GM21737 (cell line): Measurements from ENCODE around the gene UBXN1.
"Not testable (repeated sequence)": the region's sequence is repeated elsewhere in the genome, so short reads cannot be mapped to it uniquely, and the experiment has no call there.

Experiments
- ATAC-seq: cut with Tn5 transposase; IDR thresholded peaks from one replicate; pipeline ENCODE4 v1.9.1; 2021; ENCODE audit warnings: mild to moderate bottlenecking, moderate library complexity; ENCODE audit not compliant: unreplicated experiment

UBXN1 gene

GRCh38 chr11:62676698-62677097 is 2.2 kb downstream of the UBXN1 start:
- ATAC-seq: no peak

DNA sequence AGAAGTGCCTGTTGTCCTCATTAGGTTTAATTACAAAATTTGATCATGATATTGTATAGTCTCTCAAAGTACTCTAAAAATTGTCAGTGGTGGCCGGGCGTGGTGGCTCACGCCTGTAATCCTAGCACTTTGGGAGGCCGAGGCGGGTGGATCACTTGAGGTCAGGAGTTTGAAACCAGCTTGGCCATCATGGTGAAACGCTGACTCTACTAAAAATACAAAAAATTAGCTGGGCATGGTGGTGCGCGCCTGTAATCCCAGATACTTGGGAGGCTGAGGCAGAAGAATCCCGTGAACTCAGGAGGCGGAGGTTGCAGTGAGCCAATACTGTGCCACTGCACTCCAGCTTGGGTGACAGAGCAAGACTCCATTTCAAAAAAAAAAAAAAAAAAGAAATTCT is 3.5 kb downstream of the UBXN1 start:
- ATAC-seq: not testable (repeated sequence)

DNA sequence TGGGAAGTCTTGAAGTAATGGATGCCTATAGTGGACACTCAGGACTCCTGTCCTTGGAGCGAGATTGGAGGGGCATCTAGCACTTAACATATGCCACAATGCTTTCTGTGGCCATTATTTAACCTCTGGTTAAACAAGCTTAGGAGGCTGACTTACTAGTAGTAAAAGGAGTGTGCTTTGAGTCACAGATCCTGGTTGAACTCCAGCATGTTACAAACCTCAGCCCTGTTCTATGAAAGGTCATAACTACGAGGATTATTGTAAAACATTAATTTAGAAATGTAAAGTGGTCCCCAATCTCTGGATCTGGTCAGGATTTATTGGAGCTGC is 5.7 kb downstream of the UBXN1 start:
- no peak for ATAC-seq

GRCh38 chr11:62671608-62672389 is 7.1 kb downstream of the UBXN1 start, which contains the start of the genes LBHD1 and UQCC3:
LBHD1 (minus strand) TSS chr11:62672267; CDS start chr11:62670031, 2,236 bp downstream.
UQCC3 (plus strand) TSS chr11:62671673; CDS start chr11:62671746, 73 bp downstream.
- ATAC-seq: peak; percentile 45

DNA sequence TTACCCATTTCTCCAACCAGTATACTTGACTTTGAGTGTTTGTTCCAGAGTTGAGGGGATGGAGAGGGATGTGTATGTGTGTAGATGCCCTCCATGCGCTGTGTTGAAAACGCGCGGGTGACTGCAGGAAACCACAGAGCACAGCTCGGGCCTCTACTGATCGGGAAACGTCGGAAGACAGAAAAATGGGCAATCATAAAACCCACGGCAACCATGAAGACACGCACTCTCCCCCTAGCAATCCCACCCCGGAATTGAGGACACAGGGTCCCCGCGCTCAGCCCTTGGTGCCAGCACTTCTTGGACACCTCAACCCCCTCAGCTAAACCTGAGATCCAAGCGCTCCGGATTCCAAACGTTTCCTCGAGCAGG is 7.7 kb downstream of the UBXN1 start:
- ATAC-seq: no peak

GRCh38 chr11:62669420-62670161 is 9.3 kb downstream of the UBXN1 start:
- no peak for ATAC-seq

DNA sequence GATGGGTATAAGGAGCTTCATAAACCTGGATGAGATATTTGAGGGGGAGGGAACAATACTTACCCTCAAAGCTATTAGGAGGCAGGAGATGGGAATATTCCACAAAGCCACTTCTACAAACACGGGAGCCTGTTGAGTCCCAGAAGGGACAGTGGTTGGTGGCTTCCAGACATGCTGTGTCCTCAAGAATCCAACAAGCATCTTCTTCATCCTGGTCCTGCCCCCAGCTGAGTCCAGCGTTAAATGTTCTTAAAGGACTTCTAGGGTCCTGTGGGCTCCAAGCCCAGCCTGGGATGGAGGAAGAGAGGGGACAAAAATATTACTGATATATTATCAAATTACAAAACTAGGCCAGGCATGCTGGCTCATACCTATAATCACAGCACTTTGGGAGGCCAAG is 11.4 kb downstream of the UBXN1 start:
- no peak for ATAC-seq

DNA sequence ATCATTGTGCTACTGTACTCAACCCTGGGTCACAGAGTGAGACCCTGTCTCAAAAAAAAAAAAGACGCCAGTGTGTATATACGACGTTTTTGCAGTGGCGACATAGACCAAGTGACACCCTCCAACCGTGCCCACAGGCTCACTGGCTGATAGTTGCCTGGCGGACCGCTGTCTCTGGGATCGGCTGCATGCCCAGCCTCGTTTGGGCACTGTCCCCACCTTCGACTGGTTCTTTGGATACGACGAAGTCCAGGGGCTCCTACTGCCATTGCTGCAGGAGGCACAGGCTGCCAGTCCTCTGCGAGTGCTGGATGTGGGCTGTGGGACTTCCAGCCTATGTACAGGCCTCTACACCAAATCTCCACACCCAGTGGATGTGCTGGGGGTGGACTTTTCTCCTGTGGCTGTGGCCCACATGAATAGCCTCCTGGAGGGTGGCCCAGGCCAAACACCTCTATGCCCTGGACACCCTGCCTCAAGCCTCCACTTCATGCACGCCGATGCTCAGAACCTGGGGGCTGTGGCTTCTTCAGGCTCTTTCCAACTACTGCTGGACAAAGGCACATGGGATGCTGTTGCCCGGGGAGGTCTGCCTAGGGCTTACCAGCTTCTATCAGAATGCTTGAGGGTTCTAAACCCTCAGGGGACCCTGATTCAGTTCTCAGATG is 12.5 kb downstream of the UBXN1 start:
- ATAC-seq: no peak

GRCh38 chr11:62665599-62666258 is 13.1 kb downstream of the UBXN1 start:
- ATAC-seq: no peak

DNA sequence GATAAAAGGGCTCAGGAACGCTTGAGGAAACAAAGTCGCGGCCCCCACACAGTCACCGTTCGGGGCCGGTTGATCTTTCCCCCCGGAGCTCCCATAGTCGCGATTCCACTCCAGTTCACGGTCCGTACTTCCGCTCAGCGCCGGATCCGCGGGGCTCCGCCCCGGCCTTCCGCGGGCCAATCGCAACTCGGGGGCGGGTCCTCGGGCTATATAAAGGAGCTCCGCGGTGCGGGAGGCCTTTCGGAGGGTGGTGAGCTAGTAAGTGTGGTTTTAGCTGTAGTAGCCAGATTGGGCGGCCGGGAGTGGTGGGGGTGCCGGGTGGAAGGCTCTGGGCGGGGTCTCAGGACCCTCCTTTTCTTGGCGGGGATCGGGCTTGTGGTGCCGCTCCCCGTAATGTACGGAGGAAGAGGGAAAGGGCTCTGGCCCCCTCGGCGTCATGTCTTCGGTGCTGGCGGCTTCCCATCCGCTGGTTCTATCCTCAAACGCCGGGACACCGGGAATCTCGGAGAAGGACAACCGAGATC is 13.7 kb downstream of the UBXN1 start, which contains the start of the genes C11orf98 and CSKMT:
Gene C11orf98 (minus strand): TSS at position 136 of the 524 bp plus-strand sequence. CDS start 41 bp downstream, at position 95.
Gene CSKMT (plus strand): TSS at position 238 of the 524 bp plus-strand sequence. CDS start 568 bp downstream, outside the sequence.
- peak; percentile 90 for ATAC-seq

- peak; percentile 29 for ATAC-seq
These were observed 14.3 kb downstream of the UBXN1 start for GRCh38 chr11:62664405-62665074.

GRCh38 chr11:62656796-62657429 is 22.0 kb downstream of the UBXN1 start:
- no peak for ATAC-seq

DNA sequence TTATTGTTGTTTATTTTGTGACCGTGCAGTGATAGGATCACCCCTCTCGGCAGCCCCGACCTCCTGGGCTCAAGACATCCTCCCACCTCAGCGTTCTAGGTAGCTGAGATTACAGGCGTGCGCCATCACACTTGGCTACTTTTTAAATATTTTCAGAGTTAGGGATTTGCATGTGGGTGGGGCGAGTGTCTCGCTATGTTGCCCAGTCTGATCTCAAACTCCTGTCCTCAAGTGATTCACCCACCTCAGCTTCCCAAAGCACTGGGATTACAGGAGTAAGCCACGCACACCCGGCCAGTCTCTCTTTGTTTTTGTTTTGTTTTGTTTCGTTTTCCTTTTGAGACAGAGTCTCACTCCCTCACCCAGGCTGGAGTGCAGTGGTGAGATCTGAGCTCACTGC is 24.6 kb downstream of the UBXN1 start:
- no peak for ATAC-seq

- ATAC-seq: peak; percentile 15
These were observed 26.5 kb downstream of the UBXN1 start for GRCh38 chr11:62652161-62653006.

DNA sequence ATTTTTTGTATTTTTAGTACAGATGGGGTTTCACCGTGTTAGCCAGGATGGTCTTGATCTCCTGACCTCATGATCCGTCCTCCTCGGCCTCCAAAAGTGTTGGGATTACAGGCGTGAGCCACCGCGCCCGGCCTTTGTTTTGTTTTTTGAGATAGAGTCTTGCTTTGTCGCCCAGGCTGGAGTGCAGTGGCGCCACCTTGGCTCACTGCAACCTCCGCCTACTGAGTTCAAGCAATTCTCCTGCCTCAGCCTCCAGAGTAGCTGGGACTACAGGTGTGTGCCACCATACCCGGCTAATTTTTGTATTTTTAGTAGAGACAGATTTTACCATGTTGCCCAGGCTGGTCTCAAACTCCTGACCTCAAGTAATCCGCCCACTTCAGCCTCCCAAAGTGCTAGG is 28.6 kb downstream of the UBXN1 start:
- ATAC-seq: not testable (repeated sequence)

DNA sequence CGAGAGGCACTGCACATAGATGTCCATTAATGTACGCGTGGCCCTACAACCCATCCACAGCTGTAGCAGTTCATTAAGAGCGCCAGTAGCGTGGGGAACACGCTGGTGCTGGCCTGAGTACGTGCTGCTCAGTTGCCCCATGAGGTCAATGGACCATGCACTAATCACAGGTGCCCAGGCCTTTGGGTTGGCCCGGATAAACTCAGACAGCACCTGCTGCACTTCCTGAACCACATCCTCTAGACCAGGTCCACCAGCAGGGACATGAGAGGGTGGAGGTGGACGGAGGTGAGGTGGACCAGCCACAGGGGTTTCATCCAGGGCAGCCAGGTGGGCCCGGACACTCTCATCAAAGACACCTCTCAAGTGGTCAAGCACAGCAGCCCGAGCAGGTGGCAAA is 29.4 kb downstream of the UBXN1 start:
- ATAC-seq: no peak

DNA sequence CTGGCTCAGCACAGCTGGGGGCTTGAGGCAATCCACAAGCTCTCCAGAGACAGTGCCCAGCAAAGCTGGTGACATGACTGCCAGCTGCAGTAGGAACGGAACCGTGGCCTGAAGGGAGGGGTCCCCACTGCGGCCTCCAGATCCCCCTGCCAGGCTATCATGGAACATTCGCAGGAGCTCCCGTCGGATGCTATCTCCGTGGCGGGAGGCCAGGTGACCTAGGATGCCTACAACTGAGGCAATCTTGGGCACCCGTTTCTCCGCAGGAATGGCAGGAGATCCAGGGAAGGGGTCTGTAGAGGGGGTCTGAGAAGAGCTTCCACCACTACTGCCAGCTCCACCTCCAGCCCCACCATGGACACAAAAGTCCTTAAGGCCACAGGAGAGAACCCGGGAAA is 29.9 kb downstream of the UBXN1 start:
- no peak for ATAC-seq

DNA sequence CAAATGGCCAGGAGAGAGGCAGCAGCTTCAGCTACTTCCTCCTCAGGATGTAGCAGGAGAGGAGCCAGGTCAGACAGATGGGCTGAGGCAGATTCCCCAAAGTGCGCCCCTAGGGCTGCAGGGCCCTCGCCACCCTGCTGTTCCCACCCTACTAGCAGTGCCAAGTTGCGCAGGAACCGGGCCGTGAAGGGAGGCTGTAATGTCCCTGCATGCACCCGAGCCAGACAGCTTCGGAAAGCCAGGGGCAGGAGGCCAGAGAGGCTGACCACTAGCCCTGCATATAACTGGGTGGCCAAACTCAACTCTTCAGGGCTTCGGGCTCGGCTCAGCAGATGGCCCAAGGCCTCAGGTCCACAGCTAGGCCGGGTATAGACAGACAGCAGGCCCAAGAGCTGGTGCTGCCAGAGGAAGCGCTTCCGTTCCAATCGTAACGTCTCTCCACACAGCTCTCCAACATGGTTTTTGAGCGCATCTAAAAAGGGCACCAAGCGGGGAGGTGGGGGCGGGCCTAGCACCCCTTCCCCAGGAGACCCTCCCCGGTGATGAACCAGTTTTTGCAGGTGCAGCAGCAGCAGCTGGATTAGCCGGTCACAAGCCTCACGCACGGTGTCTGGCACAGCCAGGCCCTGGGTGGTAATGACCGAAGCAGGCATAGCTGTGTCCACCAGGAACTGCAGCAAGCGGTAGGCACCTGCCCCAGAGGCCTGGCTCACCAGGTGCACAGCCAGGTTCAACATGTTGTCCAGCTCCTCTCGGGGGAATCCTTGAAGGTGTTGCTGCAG is 30.5 kb downstream of the UBXN1 start:
- ATAC-seq: no peak
